Measurements from ENCODE around the gene ACOT7. TPM values are rescaled to one million over a fixed set of nuclear protein-coding genes. Genes with fewer than 3 reads are reported as not detected.

The ACOT7 gene
- total RNA-seq, 2 donors from 2014 or later: 46.0 to 75.8 TPM

DNA sequence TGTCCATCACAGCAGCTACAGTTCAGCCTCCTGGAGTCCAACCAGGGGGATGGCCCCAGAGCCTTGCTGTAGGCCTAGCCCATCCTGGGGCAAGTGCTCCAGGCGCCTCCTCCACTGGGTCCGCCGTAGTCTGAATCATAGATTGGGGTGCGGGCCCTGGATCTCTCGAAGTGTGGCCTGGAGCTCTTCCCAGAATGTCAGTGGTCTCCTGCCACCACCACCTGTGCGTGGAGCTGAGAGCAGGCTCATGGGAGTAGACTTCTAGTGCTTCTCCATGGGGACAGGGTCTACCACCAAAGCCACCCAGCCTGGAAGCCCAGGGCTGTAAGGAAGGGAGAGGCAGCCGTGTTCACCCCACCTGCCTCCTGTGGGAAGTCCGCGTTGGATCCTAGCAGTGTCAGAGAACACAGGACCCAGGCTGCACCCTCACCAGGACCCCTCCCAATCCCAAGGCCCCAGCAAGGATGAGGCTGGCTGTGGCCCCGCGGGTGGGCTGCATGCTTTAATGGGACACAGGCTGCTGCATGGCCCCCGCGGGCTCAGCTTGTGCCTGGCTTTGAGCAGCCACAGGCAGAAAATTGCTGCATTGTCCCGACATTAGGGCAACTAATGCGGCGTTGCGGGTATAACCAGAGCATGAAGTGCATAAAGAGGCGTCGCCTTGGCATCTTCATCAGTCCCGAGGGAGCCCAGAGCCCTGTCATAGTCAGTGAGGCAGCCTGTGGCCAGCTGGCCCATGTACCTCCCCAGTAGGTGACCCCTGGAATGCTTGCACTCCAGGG, 150.3 kb downstream of the ACOT7 start:
- no peak for DNase-seq (ENCODE audit: low spot score in 2 of 2)
- Mint-ChIP-seq H3K36me3 (peaks cover 6% of the 10 kb centered on the region in 2 donors), H3K9me3 (no peaks in the 10 kb centered on the region), H3K27ac (no peak overlapping the region)
- ATAC-seq: no peak

DNA sequence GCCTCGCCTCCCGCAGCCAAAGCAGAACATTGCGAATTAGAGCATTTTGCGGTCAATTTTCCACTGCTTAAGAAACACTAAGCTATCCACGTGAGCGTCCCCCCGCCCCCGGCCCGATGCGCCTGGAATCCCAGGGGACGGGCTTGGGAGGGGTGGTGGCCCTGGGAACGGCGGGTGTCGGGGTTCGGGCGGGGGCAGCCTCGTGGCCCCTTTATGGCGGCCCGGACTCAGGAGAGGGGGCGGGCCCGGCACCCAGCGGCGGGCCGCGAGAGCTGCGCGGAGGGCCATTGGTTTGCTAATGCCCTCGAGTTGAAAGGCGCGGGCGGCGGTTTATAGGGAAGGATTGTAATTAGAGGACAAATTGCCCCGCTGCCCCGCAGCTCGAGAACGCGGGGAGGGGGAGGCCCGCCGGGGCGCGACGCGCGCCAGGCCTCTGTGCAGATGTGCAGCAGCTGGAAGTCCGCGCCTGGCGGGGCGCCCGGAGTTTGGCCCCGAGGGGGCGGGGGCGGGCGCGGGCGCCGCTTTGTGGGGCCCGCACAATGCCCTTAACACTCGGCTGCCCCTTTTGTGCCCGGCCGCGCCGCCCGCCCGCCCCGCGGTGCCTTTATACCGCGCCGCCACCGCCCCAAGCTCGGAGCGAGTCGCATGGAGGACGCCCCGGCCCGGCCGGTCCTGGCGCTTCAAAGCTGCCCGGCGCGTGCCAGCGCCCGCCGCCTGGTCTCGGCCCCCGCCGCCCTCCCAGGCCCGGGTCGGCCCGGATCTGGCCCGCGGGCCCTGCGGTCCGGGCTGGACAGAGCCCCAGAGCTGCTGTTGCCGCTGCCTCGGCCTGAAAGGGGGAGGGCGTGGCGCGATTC, 151.5 kb downstream of the ACOT7 start:
- ATAC-seq (no peak), DNase-seq (ENCODE audit: low spot score in 2 of 2) (no peak)
- Mint-ChIP-seq H3K36me3 (peaks cover 6% of the 10 kb centered on the region in 2 donors), H3K27ac (no peak overlapping the region), H3K9me3 (no peaks in the 10 kb centered on the region)

DNA sequence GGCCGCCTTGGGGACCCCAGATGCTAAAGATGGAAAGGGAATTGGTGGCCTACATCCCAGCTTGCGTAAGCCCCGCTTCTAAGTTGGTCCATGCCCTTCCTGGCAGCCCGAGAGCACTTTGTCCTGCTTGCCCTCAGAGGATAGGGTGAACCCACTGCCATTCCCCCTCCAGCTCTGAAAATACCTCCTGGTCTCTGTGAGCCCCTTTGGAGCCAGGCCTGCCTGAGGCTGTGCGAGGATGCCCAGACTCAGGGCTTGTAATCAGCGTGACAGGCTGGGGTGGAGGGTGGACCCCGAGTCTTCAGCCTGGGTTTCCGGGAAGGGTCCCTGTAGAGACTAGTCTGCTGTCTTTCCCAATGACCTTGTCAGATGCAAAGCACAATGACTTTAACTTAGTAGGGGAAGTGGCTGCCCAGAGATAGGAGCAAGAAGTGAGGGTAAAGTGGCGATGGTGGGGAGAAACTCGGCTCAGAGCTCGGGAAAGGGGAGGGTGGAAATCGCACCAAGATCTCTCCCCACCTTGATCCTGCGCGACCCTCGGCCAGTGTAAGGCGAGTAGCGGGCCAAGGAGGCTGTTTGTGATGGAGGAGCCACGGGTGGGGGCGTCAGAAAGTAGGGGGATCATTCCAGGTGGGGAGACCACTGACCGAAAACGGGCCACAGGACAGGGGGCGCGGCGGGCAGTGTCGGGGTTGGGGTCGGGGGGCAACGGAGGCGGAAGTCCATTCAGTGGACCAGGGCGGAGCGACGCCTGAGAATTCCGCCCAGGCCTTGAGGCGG, 152.3 kb downstream of the ACOT7 start:
- Mint-ChIP-seq H3K36me3 (peaks cover 6% of the 10 kb centered on the region in 2 donors), H3K9me3 (no peaks in the 10 kb centered on the region), H3K27ac (no peak overlapping the region)
- ATAC-seq (no peak), DNase-seq (ENCODE audit: low spot score in 2 of 2) (no peak)

DNA sequence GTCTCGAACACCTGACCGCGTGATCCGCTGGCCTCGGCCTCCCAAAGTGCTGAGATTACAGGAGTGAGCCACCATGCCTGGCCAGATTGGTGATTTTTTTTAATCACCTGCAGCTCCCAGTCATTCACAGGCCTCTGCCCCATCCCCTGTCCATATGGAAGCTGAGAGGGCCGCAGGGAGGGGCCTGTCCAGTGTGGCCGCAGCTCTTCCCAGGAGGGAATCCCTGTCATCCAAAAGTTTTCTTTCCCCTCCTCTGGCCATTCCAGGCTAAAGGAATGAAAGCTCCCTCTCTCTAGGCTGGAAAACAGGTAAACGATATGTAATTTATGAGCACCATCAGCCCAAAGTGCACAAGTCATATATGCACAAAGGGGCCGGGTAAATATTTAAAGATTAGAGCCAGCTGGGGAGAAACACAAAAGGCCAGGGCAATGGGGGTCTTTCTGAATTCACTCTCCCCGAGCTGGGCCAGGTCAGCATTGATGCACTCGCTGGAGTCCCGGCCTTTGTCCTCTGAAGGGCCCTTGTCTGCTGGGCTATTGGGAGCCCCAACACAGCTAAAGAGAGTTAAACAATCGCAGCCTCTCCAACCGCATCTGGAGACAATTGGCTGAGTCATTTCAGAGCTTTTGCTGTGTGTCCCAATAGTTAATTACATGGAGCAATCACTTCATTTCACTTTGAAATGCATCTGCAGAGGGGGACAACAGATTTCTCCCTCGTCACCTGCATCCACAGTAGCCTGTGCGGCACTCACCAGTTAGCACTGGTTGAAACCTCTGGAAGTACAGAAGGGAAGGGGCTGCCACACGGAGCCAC, 153.4 kb downstream of the ACOT7 start:
- Mint-ChIP-seq H3K36me3 (peaks cover 6 to 10% of the 10 kb centered on the region in 2 donors), H3K27ac (no peak overlapping the region), H3K9me3 (no peaks in the 10 kb centered on the region)
- DNase-seq (ENCODE audit: low spot score in 2 of 2) (no peak), ATAC-seq (no peak)

DNA sequence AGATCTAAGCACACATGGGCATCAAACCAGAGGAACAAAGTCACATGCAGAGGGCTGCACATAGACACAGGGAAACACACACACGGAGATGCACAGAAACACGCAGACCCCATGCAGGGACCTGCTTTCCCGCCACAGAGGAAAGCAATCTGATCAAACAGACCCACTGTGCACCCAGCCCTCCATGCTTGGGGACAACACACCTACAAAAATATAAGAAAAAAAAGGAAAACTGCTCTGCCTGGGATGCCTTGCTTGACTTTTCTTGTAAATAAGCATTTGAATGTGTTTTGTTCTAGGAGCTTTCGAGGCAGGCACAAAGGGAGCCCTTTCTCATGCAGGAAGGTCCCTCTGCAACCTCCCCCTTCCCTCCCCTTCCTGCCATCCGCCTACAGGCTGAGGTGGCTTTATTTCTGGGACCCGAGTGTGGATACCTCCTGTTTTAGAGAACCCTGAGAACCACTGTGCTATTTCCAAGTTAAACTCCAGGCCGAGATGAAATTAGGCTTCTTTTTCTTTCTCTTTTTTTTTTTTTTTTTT, 154.3 kb downstream of the ACOT7 start:
- peaks cover 6 to 18% of the 10 kb centered on the region in 2 donors for H3K36me3 Mint-ChIP-seq
- no peak for ATAC-seq
- peak overlapping the region in 1 of 2 donors; percentile 83 for H3K27ac Mint-ChIP-seq
- no peak for DNase-seq (ENCODE audit: low spot score in 2 of 2)
- H3K9me3 Mint-ChIP-seq: no peaks in the 10 kb centered on the region

DNA sequence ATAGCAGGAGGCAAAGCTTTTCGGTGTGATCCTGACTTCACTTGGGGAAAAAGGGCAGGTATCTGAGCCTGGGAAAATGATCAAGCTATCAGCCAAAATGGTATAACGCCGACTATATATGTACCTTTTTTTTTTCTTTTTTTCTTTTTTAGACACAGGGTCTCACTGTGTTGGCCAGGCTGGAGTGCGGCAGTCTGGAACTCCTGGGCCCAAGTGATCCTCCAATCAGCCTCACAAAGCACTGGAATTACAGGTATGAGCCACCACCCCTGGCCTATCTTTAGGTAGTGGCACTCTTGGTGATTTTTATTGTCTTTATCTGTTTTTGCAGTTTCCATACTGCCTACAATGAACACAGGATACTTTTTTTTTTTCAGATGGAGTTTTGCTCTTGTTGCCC, 156.5 kb downstream of the ACOT7 start:
- ATAC-seq (no peak), DNase-seq (ENCODE audit: low spot score in 2 of 2) (no peak)
- Mint-ChIP-seq H3K27ac (no peak overlapping the region), H3K36me3 (peaks cover 12 to 24% of the 10 kb centered on the region in 2 donors), H3K9me3 (no peaks in the 10 kb centered on the region)

DNA sequence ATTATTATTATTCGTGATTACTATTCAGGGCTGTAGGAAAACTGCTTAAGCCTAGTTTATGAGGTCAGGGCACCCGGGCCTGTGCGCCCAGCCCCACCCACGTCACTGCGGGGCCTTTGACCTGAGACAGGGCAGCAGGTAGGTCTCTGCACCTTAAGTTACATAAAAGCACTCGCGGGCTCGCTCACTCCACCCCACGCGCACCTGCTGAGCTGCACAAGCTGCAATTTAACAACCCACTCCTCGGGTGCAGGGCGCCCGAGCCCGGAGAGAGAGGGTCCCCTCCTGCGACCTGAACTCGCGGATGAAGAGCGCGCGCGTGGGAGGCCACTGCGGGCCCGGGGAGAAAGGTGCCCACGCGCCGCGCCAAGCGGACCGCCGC, 158.3 kb downstream of the ACOT7 start:
- no peaks in the 10 kb centered on the region for H3K9me3 Mint-ChIP-seq
- peak in 1 of 2 donors; percentile 24 for DNase-seq (ENCODE audit: low spot score in 2 of 2)
- ATAC-seq: peak in 1 of 2 donors; percentile 19
- H3K36me3 Mint-ChIP-seq: peaks cover 6 to 18% of the 10 kb centered on the region in 2 donors
- H3K27ac Mint-ChIP-seq: peak overlapping the region; percentile 55 to 85

DNA sequence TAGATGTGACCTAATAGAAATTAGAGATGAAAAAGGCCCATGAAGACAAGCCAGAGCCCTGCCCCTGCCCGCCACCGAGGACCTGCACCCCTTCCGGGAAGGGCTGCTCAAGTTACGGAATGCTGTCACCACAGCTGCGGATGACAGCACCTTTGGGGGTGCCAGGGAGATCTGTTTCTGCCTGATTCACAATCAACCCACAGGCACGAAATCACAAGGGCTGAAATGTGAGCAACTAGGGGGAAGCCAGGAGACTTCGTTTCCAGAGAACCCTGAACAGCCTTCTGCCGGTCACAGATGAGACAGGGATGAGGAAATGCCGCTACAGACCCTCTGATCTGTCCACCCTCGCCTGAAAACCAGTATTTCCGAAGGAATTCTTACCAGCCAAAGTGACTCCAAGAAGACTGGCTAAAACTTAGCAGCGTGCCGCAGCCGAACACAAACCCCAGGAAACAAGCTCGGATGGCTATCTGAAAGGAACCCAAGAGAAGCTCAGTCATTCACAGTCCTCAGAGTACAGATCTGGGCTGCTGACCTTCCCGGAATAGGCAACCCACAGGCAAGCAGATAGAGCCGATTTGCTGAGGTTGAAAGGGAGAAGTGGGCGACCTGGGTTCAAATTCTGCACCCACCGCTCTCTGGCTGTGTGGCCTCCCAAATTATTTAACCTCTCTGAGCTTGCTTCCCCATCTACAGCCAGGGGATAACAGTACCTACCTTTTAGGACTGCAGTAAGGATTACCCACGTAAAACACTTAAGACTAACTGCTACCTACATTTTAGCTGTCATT, 158.9 kb downstream of the ACOT7 start:
- Mint-ChIP-seq H3K27ac (peak overlapping the region; percentile 55 to 85), H3K9me3 (no peaks in the 10 kb centered on the region), H3K36me3 (peaks cover 6 to 18% of the 10 kb centered on the region in 2 donors)
- DNase-seq (ENCODE audit: low spot score in 2 of 2) (no peak), ATAC-seq (no peak)

DNA sequence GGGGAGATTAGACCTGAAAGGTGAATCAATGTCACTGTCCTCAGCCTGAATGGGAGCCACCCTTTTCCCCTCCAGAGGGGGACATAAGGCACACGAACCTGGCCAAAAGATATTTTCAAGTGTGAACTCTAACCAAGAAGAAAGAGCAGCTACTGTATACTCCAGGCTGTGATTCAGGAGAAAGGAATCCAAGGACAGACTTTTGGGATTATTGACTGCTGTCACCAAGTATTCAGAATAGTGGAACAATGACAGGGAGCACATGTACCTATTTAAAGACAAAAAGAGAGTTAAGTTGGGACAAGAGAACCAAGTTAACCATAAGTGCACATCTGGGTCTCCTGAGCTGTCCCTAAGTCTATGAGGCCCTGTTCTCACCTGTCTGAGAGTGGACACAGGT, 160.2 kb downstream of the ACOT7 start:
- ATAC-seq: no peak
- DNase-seq (ENCODE audit: low spot score in 2 of 2): no peak
- Mint-ChIP-seq H3K36me3 (peaks cover 6 to 18% of the 10 kb centered on the region in 2 donors), H3K9me3 (no peaks in the 10 kb centered on the region), H3K27ac (peak overlapping the region in 1 of 2 donors; percentile 31)

DNA sequence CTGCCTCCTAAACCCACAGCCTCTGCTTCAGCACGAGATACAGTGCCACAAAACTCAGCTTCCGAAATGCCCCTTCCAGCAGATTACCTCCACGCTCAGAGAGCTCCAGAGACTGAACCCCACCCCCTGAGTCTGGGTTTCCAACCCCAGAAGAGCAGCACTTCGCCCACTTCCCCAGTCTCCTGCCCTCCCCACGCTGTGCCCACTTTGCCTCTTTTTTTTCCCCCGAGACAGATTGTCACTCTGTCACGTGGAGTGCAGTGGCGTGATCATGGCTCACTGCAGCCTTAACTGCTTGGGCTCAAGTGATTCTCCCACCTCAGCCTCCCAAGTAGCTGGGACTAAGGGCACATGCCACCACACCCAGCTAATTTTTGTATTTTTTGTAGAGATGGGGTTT, 167.9 kb downstream of the ACOT7 start:
- Mint-ChIP-seq H3K27ac (peak overlapping the region in 1 of 2 donors; percentile 94), H3K36me3 (peaks cover 9 to 20% of the 10 kb centered on the region in 2 donors), H3K9me3 (no peaks in the 10 kb centered on the region)
- DNase-seq (ENCODE audit: low spot score in 2 of 2) (no peak), ATAC-seq (no peak)

DNA sequence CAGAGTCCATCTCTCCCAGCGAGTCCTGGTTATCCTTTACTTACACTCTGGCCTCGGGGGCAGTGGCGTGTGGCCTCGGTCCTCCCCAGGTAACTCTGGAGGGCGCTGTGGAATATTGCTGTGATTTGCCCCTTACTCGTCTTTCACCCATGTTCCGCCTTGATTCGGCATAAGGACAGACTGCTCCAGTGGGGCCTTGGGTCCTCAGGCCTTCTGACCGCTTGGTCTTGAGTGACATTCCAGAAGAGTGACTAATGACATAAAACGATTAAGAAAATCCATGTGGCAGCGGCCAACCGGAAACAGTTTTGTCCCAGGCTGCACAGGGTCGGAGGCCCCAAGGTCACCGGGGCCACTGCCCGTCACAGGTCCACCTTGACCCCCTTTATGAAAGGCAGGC, 168.8 kb downstream of the ACOT7 start:
- no peak overlapping the region for H3K27ac Mint-ChIP-seq

DNA sequence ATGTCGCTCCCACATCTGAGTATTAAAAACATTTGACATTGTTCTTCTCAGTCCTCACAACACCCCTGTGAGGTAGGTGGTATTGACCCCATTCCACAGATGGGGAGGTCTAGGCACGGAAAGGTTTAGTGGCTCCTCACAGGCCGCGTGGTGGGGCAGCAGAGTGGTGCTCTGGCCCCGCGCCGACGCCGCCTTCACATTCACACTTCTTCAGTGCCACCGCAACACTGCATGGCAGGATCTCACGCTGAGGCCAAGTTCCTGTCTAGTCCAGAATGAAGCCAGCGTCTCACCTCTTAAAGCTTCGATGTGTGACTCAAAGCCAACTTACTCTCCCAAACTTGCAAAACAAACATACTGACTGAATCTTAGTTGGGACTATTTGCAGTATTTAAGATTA, 169.9 kb downstream of the ACOT7 start:
- peaks cover 9 to 20% of the 10 kb centered on the region in 2 donors for H3K36me3 Mint-ChIP-seq
- DNase-seq (ENCODE audit: low spot score in 2 of 2): no peak
- no peak for ATAC-seq

More for the DNA sequence above, 168.8 kb downstream of the ACOT7 start:
- no peaks in the 10 kb centered on the region for H3K9me3 Mint-ChIP-seq
- peaks cover 9 to 20% of the 10 kb centered on the region in 2 donors for H3K36me3 Mint-ChIP-seq
- DNase-seq (ENCODE audit: low spot score in 2 of 2): no peak
- no peak for ATAC-seq

DNA sequence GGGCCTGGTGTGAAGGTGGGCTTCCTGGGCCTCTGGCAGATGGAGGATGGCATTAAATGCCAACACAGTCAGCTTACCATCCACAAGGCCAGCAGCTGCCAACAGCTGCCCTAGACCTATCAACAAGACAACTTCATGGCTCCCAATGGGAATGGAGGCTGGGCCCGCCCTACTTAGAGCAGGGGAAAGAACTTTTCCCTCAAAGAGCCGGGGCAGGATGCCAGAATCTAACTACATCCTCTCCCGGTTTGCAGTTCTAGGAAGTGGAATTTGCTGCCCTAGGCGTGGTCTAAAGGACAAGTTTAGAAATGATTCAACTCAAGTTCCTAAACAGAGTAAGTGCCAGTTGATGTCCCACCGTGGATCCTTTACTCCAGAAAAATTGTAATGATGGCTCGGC, 170.9 kb downstream of the ACOT7 start:
- Mint-ChIP-seq H3K27ac (no peak overlapping the region), H3K36me3 (peaks cover 9 to 20% of the 10 kb centered on the region in 2 donors), H3K9me3 (no peaks in the 10 kb centered on the region)
- DNase-seq (ENCODE audit: low spot score in 2 of 2): no peak
- ATAC-seq: no peak

More for the DNA sequence above, 169.9 kb downstream of the ACOT7 start:
- Mint-ChIP-seq H3K27ac (peak overlapping the region in 1 of 2 donors; percentile 20), H3K9me3 (no peaks in the 10 kb centered on the region)

DNA sequence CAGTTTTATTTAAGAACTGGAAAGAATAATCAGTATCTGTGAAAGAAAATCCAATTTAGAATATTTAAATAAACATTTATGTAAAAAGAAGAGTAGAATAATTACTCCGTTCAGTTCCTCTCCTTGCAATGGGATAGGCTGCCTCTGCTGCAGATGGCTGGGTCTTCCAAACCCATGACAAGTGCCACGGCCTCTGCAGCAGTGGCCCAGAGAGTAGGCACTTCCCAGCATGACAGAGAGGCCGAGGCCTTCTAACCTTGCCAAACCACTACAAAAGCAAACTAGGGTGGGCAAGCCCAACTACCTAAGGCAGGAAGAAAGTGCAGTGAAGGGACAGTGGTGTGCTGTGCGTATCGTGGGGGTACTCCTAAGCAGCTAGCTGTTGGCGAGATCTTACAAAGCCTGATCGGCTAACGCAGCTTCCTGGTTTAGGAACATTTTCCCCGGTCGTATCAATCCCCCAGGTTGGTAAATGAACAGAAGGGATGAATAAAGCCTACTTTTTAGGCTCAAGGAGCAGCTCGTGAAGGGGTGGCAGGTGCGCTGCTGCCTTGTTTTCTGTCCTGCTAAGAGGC, 172.3 kb downstream of the ACOT7 start:
- DNase-seq (ENCODE audit: low spot score in 2 of 2) (no peak), ATAC-seq (no peak)
- Mint-ChIP-seq H3K36me3 (peaks cover 9 to 20% of the 10 kb centered on the region in 2 donors), H3K9me3 (no peaks in the 10 kb centered on the region), H3K27ac (no peak overlapping the region)

DNA sequence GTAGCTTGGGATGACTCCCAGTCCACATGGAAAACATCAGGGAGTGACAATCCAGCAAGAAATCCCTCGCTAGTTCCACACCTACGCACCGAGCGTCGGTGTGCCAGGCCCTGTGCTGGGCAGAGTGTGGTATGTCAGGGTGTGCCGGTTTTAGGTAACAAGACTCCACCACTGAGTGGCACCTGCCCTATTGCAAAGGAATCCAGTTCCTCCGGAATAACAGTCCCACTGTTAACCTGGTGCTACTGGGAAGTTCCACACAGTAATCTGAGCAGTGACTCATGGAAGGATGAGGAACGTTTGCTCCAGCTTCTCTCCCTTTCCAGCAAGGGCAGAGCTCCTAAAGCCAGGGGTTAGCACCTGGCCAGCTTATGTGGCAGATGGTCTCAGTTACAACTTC, 173.3 kb downstream of the ACOT7 start:
- H3K36me3 Mint-ChIP-seq: peaks cover 13 to 19% of the 10 kb centered on the region in 2 donors
- DNase-seq (ENCODE audit: low spot score in 2 of 2): no peak
- H3K9me3 Mint-ChIP-seq: no peaks in the 10 kb centered on the region
- no peak overlapping the region for H3K27ac Mint-ChIP-seq
- ATAC-seq: no peak
